ENCODE data around the gene EGFR.

EGFR gene

GRCh38 chr7:55013851-55014250 lies 5.0 kb upstream of the EGFR start:
- Histone ChIP-seq H3K4me1 (ENCODE audit: control insufficient read depth in 1 of 2, insufficient read depth in 2 of 2, low read length in 2 of 2) (no peaks in the 10 kb centered on the region), H3K4me3 (ENCODE audit: low read depth in 1 of 2, low read length in 2 of 2) (no peak overlapping the region), H3K9me3 (ENCODE audit: control insufficient read depth in 1 of 2, low read length in 2 of 2) (no peaks in the 10 kb centered on the region), H3K27me3 (ENCODE audit: control insufficient read depth in 1 of 2, insufficient read depth in 2 of 2, low read length in 2 of 2) (peaks cover 0 to 3% of the 10 kb centered on the region in 2 donors), H3K9ac (ENCODE audit: low read depth in 1 of 2, low read length in 2 of 2) (no peak overlapping the region), H3K36me3 (ENCODE audit: control insufficient read depth in 1 of 2, insufficient read depth in 2 of 2, low read length in 2 of 2) (no peaks in the 10 kb centered on the region), H3K27ac (ENCODE audit: low read depth, low read length) (no peak overlapping the region)

GRCh38 chr7:55016061-55016745 lies 2.6 kb upstream of the EGFR start:
- no peak overlapping the region for H3K9ac ChIP-seq (ENCODE audit: low read depth in 1 of 2, low read length in 2 of 2)
- no peak overlapping the region for H3K27ac ChIP-seq (ENCODE audit: low read depth, low read length)
- no peak overlapping the region for H3K4me3 ChIP-seq (ENCODE audit: low read depth in 1 of 2, low read length in 2 of 2)
- peaks cover 0 to 3% of the 10 kb centered on the region in 2 donors for H3K27me3 ChIP-seq (ENCODE audit: control insufficient read depth in 1 of 2, insufficient read depth in 2 of 2, low read length in 2 of 2)
- H3K36me3 ChIP-seq (ENCODE audit: control insufficient read depth in 1 of 2, insufficient read depth in 2 of 2, low read length in 2 of 2) = no peaks in the 10 kb centered on the region
- H3K9me3 ChIP-seq (ENCODE audit: control insufficient read depth in 1 of 2, low read length in 2 of 2) = no peaks in the 10 kb centered on the region
- peaks cover 0 to 4% of the 10 kb centered on the region in 2 donors for H3K4me1 ChIP-seq (ENCODE audit: control insufficient read depth in 1 of 2, insufficient read depth in 2 of 2, low read length in 2 of 2)

GRCh38 chr7:55016746-55017090 lies 2.1 kb upstream of the EGFR start:
- Histone ChIP-seq H3K9ac (ENCODE audit: low read depth in 1 of 2, low read length in 2 of 2) (no peak overlapping the region), H3K4me3 (ENCODE audit: low read depth in 1 of 2, low read length in 2 of 2) (no peak overlapping the region), H3K4me1 (ENCODE audit: control insufficient read depth in 1 of 2, insufficient read depth in 2 of 2, low read length in 2 of 2) (peaks cover 1 to 4% of the 10 kb centered on the region in 2 donors), H3K36me3 (ENCODE audit: control insufficient read depth in 1 of 2, insufficient read depth in 2 of 2, low read length in 2 of 2) (no peaks in the 10 kb centered on the region), H3K27ac (ENCODE audit: low read depth, low read length) (no peak overlapping the region), H3K27me3 (ENCODE audit: control insufficient read depth in 1 of 2, insufficient read depth in 2 of 2, low read length in 2 of 2) (peaks cover 0 to 3% of the 10 kb centered on the region in 2 donors), H3K9me3 (ENCODE audit: control insufficient read depth in 1 of 2, low read length in 2 of 2) (no peaks in the 10 kb centered on the region)

GRCh38 chr7:55017841-55018240 lies 976 bp upstream of the EGFR start:
- Histone ChIP-seq H3K27me3 (ENCODE audit: control insufficient read depth in 1 of 2, insufficient read depth in 2 of 2, low read length in 2 of 2) (peaks cover 0 to 3% of the 10 kb centered on the region in 2 donors), H3K27ac (ENCODE audit: low read depth, low read length) (no peak overlapping the region)

GRCh38 chr7:55019191-55019690 lies 424 bp downstream of the EGFR start:
- Histone ChIP-seq H3K4me1 (ENCODE audit: control insufficient read depth in 1 of 2, insufficient read depth in 2 of 2, low read length in 2 of 2) (peaks cover 4 to 8% of the 10 kb centered on the region in 2 donors), H3K9me3 (ENCODE audit: control insufficient read depth in 1 of 2, low read length in 2 of 2) (no peaks in the 10 kb centered on the region), H3K27ac (ENCODE audit: low read depth, low read length) (peak overlapping the region; percentile 79), H3K36me3 (ENCODE audit: control insufficient read depth in 1 of 2, insufficient read depth in 2 of 2, low read length in 2 of 2) (no peaks in the 10 kb centered on the region), H3K9ac (ENCODE audit: low read depth in 1 of 2, low read length in 2 of 2) (peak overlapping the region; percentile 64 to 70), H3K27me3 (ENCODE audit: control insufficient read depth in 1 of 2, insufficient read depth in 2 of 2, low read length in 2 of 2) (peaks cover 0 to 3% of the 10 kb centered on the region in 2 donors), H3K4me3 (ENCODE audit: low read depth in 1 of 2, low read length in 2 of 2) (peak overlapping the region; percentile 66 to 70)

More at GRCh38 chr7:55017841-55018240, 976 bp upstream of the EGFR start:
- Histone ChIP-seq H3K4me1 (ENCODE audit: control insufficient read depth in 1 of 2, insufficient read depth in 2 of 2, low read length in 2 of 2) (peaks cover 4 to 8% of the 10 kb centered on the region in 2 donors), H3K4me3 (ENCODE audit: low read depth in 1 of 2, low read length in 2 of 2) (peak overlapping the region in 1 of 2 donors; percentile 47), H3K36me3 (ENCODE audit: control insufficient read depth in 1 of 2, insufficient read depth in 2 of 2, low read length in 2 of 2) (no peaks in the 10 kb centered on the region), H3K9me3 (ENCODE audit: control insufficient read depth in 1 of 2, low read length in 2 of 2) (no peaks in the 10 kb centered on the region), H3K9ac (ENCODE audit: low read depth in 1 of 2, low read length in 2 of 2) (no peak overlapping the region)

- Histone ChIP-seq H3K27ac (ENCODE audit: low read depth, low read length) (peak overlapping the region; percentile 79), H3K4me1 (ENCODE audit: control insufficient read depth in 1 of 2, insufficient read depth in 2 of 2, low read length in 2 of 2) (peaks cover 4 to 8% of the 10 kb centered on the region in 2 donors), H3K36me3 (ENCODE audit: control insufficient read depth in 1 of 2, insufficient read depth in 2 of 2, low read length in 2 of 2) (no peaks in the 10 kb centered on the region), H3K27me3 (ENCODE audit: control insufficient read depth in 1 of 2, insufficient read depth in 2 of 2, low read length in 2 of 2) (peaks cover 0 to 3% of the 10 kb centered on the region in 2 donors), H3K4me3 (ENCODE audit: low read depth in 1 of 2, low read length in 2 of 2) (peak overlapping the region; percentile 66 to 70), H3K9me3 (ENCODE audit: control insufficient read depth in 1 of 2, low read length in 2 of 2) (no peaks in the 10 kb centered on the region), H3K9ac (ENCODE audit: low read depth in 1 of 2, low read length in 2 of 2) (peak overlapping the region; percentile 63 to 64)
Measured at GRCh38 chr7:55019691-55020465, 1.1 kb downstream of the EGFR start.

- Histone ChIP-seq H3K36me3 (ENCODE audit: control insufficient read depth in 1 of 2, insufficient read depth in 2 of 2, low read length in 2 of 2) (no peaks in the 10 kb centered on the region), H3K9ac (ENCODE audit: low read depth in 1 of 2, low read length in 2 of 2) (peak overlapping the region; percentile 63 to 64), H3K27ac (ENCODE audit: low read depth, low read length) (no peak overlapping the region), H3K4me1 (ENCODE audit: control insufficient read depth in 1 of 2, insufficient read depth in 2 of 2, low read length in 2 of 2) (peaks cover 4 to 8% of the 10 kb centered on the region in 2 donors), H3K27me3 (ENCODE audit: control insufficient read depth in 1 of 2, insufficient read depth in 2 of 2, low read length in 2 of 2) (peaks cover 0 to 3% of the 10 kb centered on the region in 2 donors), H3K4me3 (ENCODE audit: low read depth in 1 of 2, low read length in 2 of 2) (peak overlapping the region; percentile 66 to 70), H3K9me3 (ENCODE audit: control insufficient read depth in 1 of 2, low read length in 2 of 2) (no peaks in the 10 kb centered on the region)
Measured at GRCh38 chr7:55020466-55020871, 1.7 kb downstream of the EGFR start.

- Histone ChIP-seq H3K4me3 (ENCODE audit: low read depth in 1 of 2, low read length in 2 of 2) (no peak overlapping the region), H3K4me1 (ENCODE audit: control insufficient read depth in 1 of 2, insufficient read depth in 2 of 2, low read length in 2 of 2) (peaks cover 4 to 8% of the 10 kb centered on the region in 2 donors), H3K27me3 (ENCODE audit: control insufficient read depth in 1 of 2, insufficient read depth in 2 of 2, low read length in 2 of 2) (peaks cover 0 to 3% of the 10 kb centered on the region in 2 donors), H3K9me3 (ENCODE audit: control insufficient read depth in 1 of 2, low read length in 2 of 2) (no peaks in the 10 kb centered on the region), H3K36me3 (ENCODE audit: control insufficient read depth in 1 of 2, insufficient read depth in 2 of 2, low read length in 2 of 2) (no peaks in the 10 kb centered on the region), H3K27ac (ENCODE audit: low read depth, low read length) (no peak overlapping the region), H3K9ac (ENCODE audit: low read depth in 1 of 2, low read length in 2 of 2) (no peak overlapping the region)
Measured at GRCh38 chr7:55021053-55021452, 2.2 kb downstream of the EGFR start.

- Histone ChIP-seq H3K9ac (ENCODE audit: low read depth in 1 of 2, low read length in 2 of 2) (no peak overlapping the region), H3K27me3 (ENCODE audit: control insufficient read depth in 1 of 2, insufficient read depth in 2 of 2, low read length in 2 of 2) (no peaks in the 10 kb centered on the region), H3K27ac (ENCODE audit: low read depth, low read length) (no peak overlapping the region), H3K36me3 (ENCODE audit: control insufficient read depth in 1 of 2, insufficient read depth in 2 of 2, low read length in 2 of 2) (no peaks in the 10 kb centered on the region), H3K9me3 (ENCODE audit: control insufficient read depth in 1 of 2, low read length in 2 of 2) (no peaks in the 10 kb centered on the region), H3K4me1 (ENCODE audit: control insufficient read depth in 1 of 2, insufficient read depth in 2 of 2, low read length in 2 of 2) (peaks cover 4 to 8% of the 10 kb centered on the region in 2 donors), H3K4me3 (ENCODE audit: low read depth in 1 of 2, low read length in 2 of 2) (no peak overlapping the region)
Measured at GRCh38 chr7:55022002-55022985, 3.5 kb downstream of the EGFR start.

Data from duodenal mucosa (tissue), 2 donors.